Activated CD8-positive, alpha-beta memory T cell treated with anti-CD3 and anti-CD28 coated beads for 36 hours (primary cell): ENCODE results near the gene TUBB4A. TPM values are rescaled to one million over a fixed set of nuclear protein-coding genes. Genes with fewer than 3 reads are reported as not detected.

Source experiments
- CTCF ChIA-PET: fragments of 350-600 bp; sonication (Branson Sonifier 250); formaldehyde crosslinking; loops from one replicate; lab custom pipeline; 2021; ENCODE audit warnings: antibody characterized with exemption; lab: Charles Lee
- POLR2A ChIA-PET: fragments of 350-600 bp; sonication (Branson Sonifier 250); formaldehyde crosslinking; loops from one replicate; lab custom pipeline; 2021; ENCODE audit warnings: antibody characterized with exemption; lab: Charles Lee
- total RNA-seq, 2 experiments: library from RNA; stranded (reverse); gene quantifications; one replicate each; pipeline ENCODE4 v1.2.3, GENCODE V29; 2021

TUBB4A gene
- total RNA-seq, 2 experiments from 2014 or later = 7.4 to 8.9 TPM

- POLR2A ChIA-PET = interaction anchor here (0.6 to 0.7 kb wide), 2 partner anchors 21 to 342 kb away, joined by 6 read pairs; partner anchors contain the start of gene DENND1C
- CTCF ChIA-PET = interaction anchor here (0.7 to 1.3 kb wide), 4 partner anchors 21 to 1189 kb away, joined by 3 to 4 read pairs (median 3); partner anchors contain the start of gene DENND1C
These were observed 41.8 kb downstream of the TUBB4A start for GRCh38 chr19:6460099-6460884.

- ChIA-PET POLR2A (interaction anchor here (0.6 to 0.9 kb wide), 2 partner anchors 16 to 75 kb away, joined by 3 to 5 read pairs; no protein-coding TSS in a partner anchor), CTCF (interaction anchor here (1.3 to 1.9 kb wide), 2 partner anchors 22 to 404 kb away, joined by 4 read pairs; partner anchors contain the start of gene DENND1C)
These were observed 42.6 kb downstream of the TUBB4A start, which contains the start of gene SLC25A23 for GRCh38 chr19:6459262-6460098. Gene SLC25A23, minus strand, starts transcription at chr19:6459792. Its CDS starts 164 bp downstream, at chr19:6459628.

- ChIA-PET CTCF (interaction anchor here (1.3 to 1.9 kb wide), 2 partner anchors 23 to 405 kb away, joined by 4 read pairs; partner anchors contain the start of gene DENND1C), POLR2A (interaction anchor here (0.9 kb wide), 1 partner anchor 75 kb away, joined by 5 read pairs; no protein-coding TSS in a partner anchor)
These were observed 43.3 kb downstream of the TUBB4A start for GRCh38 chr19:6458695-6459261.

DNA sequence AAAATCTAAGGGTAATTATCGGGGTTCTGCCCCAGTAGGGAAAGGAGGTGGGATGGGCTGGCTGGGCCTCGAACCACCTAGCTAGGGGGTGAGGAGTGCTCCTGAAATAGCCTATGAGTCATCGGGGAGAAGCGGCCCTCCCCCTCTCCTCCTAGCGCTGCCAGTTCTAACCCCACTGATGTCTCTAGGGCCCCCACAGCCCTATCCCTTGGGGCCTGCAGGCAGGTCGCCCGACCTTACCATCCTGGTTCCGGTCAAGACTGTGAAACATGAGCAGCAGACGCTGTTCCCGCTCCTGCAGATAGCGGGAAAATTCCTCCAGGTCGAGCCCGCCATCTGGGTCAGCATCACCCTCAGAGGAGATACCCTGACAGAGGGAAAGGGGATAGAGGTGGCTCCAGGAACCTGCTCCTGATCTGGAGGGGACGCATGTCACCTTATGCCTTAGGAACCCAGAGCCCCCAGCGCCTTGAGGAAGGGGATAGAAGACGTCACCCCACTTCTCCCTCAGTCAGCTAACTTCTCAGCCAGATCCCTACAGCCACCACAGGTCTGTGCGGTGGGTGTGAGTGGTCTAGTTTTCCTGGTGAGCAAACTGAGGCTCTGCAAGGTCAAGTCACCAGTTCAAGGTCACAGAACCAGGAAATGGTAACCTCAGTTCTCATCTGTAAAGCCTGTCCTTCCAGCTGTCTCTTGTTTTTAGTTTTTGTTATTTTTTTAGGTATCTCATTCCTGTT is 44.0 kb downstream of the TUBB4A start:
- POLR2A ChIA-PET = no interaction called here

GRCh38 chr19:6455924-6456323 is 46.2 kb downstream of the TUBB4A start:
- POLR2A ChIA-PET = interaction anchor here (0.6 to 0.8 kb wide), 2 partner anchors 26 to 64 kb away, joined by 4 read pairs; partner anchors contain the start of gene DENND1C
- CTCF ChIA-PET = interaction anchor here (1.3 kb wide), 1 partner anchor 237 kb away, joined by 3 read pairs; no protein-coding TSS in a partner anchor

More for the DNA sequence above, 44.0 kb downstream of the TUBB4A start:
- CTCF ChIA-PET = interaction anchor here (1.9 kb wide), 1 partner anchor 405 kb away, joined by 4 read pairs; no protein-coding TSS in a partner anchor

GRCh38 chr19:6453951-6454565 is 48.1 kb downstream of the TUBB4A start:
- CTCF ChIA-PET = no interaction called here
- POLR2A ChIA-PET = interaction anchor here (0.5 kb wide), 1 partner anchor 318 kb away, joined by 3 read pairs; the partner anchor contains the start of gene VAV1

DNA sequence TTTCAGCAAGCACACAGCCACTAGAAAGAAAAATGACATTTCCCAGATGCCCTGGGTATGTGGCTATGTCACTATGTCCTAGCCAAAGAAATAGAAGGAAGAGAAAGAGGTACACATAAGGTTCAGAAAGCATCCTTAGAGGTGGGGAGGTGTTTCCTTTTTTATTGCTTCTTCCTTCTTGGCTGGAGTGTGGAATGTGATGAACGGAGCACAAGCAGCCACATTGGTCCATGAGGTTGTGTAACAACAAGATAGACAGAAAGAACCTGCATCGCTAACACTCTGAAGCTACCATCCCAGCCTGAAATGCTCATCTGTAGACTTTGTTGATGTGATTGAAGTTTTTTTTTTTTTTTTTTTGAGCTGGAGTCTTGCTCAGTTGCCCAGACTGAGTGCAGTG is 49.2 kb downstream of the TUBB4A start:
- POLR2A ChIA-PET = interaction anchor here (0.6 kb wide), 1 partner anchor 92 kb away, joined by 4 read pairs; no protein-coding TSS in a partner anchor
- CTCF ChIA-PET = interaction anchor here (0.6 kb wide), 1 partner anchor 150 kb away, joined by 6 read pairs; no protein-coding TSS in a partner anchor

DNA sequence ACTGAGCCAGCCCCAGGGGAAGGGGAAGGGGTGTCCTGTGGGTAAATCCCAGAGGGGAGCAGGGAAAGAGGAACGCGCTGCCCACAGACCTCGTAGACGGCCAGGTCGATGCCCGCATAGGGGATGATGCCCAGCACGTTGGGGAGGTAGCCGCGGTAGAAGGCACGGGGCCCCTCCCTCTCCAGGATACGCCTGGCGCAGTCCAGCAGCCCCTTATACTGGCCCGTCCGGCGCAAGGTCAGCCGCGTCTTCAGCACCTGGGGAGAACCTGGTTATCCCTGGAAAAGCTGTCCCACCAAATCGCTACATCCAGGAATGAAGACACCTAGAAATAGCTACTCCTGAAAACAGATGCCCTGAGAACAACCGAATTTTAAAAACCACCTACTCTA is 49.9 kb downstream of the TUBB4A start:
- POLR2A ChIA-PET = no interaction called here
- CTCF ChIA-PET = no interaction called here

GRCh38 chr19:6451583-6452222 is 50.4 kb downstream of the TUBB4A start:
- CTCF ChIA-PET = no interaction called here

GRCh38 chr19:6450166-6450565 is 51.9 kb downstream of the TUBB4A start:
- POLR2A ChIA-PET = no interaction called here
- CTCF ChIA-PET = interaction anchor here (0.6 to 1.1 kb wide), 2 partner anchors 19 to 253 kb away, joined by 3 read pairs; no protein-coding TSS in a partner anchor

More at GRCh38 chr19:6451583-6452222, 50.4 kb downstream of the TUBB4A start:
- POLR2A ChIA-PET = no interaction called here

- POLR2A ChIA-PET = no interaction called here
- CTCF ChIA-PET = no interaction called here
These were observed 54.1 kb downstream of the TUBB4A start for GRCh38 chr19:6448045-6448444.

- POLR2A ChIA-PET = no interaction called here
- CTCF ChIA-PET = no interaction called here
These were observed 55.7 kb downstream of the TUBB4A start for GRCh38 chr19:6446452-6446851.

Other genes with a start within 250 kb of the TUBB4A start
- gene MLLT1, start 222.3 kb downstream of the TUBB4A start, total RNA-seq = 10 to 100 TPM; 59.6 to 70.3 TPM
- not detected for gene ACER1, start 168.7 kb downstream of the TUBB4A start, total RNA-seq
- gene CLPP, start 140.8 kb downstream of the TUBB4A start, total RNA-seq = 100 to 1,000 TPM; 209 to 212 TPM
- gene ALKBH7, start 129.5 kb downstream of the TUBB4A start, total RNA-seq = 10 to 100 TPM; 28.3 to 33.8 TPM
- gene PSPN, start 126.4 kb downstream of the TUBB4A start, total RNA-seq = 1 to 10 TPM in 1 of 2 experiments, under 1 TPM in 1; 0.99 to 1.2 TPM
- 10 to 100 TPM; 61.5 to 66.6 TPM for gene GTF2F1, start 109.1 kb downstream of the TUBB4A start, total RNA-seq
- 100 to 1,000 TPM; 453 to 471 TPM for gene KHSRP, start 77.5 kb downstream of the TUBB4A start, total RNA-seq
- gene SLC25A41, start 68.5 kb downstream of the TUBB4A start, total RNA-seq = under 1 TPM; 0.38 to 0.48 TPM
- gene SLC25A23, start 42.5 kb downstream of the TUBB4A start, total RNA-seq = 10 to 100 TPM; 14.2 to 15.3 TPM
- under 1 TPM; 0.38 to 0.75 TPM for gene CRB3, start 38.0 kb downstream of the TUBB4A start, total RNA-seq
- gene DENND1C, start 20.5 kb downstream of the TUBB4A start, total RNA-seq = 10 to 100 TPM; 59.8 to 61.1 TPM
- 1 to 10 TPM; 5.1 to 6.3 TPM for gene TNFSF9, start 28.7 kb upstream of the TUBB4A start, total RNA-seq
- gene CD70, start 88.8 kb upstream of the TUBB4A start, total RNA-seq = 10 to 100 TPM; 41.2 to 43.3 TPM
- gene TNFSF14, start 167.9 kb upstream of the TUBB4A start, total RNA-seq = 100 to 1,000 TPM; 101 to 104 TPM
- under 1 TPM; 0.74 to 0.88 TPM for gene C3, start 218.3 kb upstream of the TUBB4A start, total RNA-seq
- gene GPR108, start 235.3 kb upstream of the TUBB4A start, total RNA-seq = 10 to 100 TPM; 63.2 to 74.7 TPM
- gene TRIP10, start 237.4 kb upstream of the TUBB4A start, total RNA-seq = 10 to 100 TPM; 42.6 to 43.4 TPM